ENCODE measurements around the gene VRK1.

GRCh38 chr14:96757456-96757855 lies 39.7 kb upstream of the VRK1 start:
- no peak for TF ChIP-seq CTCF (IDR thresholded peaks at IDR 0.05)
- no peak for TF ChIP-seq EP300 (IDR thresholded peaks at IDR 0.05)
- no peak for TF ChIP-seq POLR2AphosphoS5 (IDR thresholded peaks at IDR 0.05)
- TF ChIP-seq POLR2A (IDR thresholded peaks at IDR 0.05): no peak
